ENCODE measurements around the gene RSBN1L. TPM values are rescaled to one million over a fixed set of nuclear protein-coding genes. Genes with fewer than 3 reads are reported as not detected.

Gene RSBN1L
- total RNA-seq, 1 experiment from 2014 or later, result 10.9 TPM

DNA sequence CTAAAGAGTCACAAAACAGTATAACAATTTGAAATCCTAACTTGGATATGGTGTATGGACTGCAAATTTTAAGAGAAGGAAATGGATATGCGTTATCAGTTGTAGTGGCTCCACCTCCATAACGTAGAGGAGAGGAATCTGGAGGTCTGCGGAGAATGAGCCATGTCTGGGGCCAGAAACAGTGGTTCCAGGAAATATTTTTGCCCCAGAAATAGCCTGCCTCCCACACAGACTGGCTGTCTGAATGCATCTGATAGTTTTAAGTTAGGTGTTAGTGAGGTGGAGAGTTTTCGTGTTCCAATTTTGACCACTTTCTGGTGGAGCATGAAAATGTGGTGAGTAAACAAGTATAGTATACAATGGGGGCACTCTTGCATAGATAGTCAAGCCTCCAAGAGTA is 103.9 kb downstream of the RSBN1L start:
- intact Hi-C loops (cut with micrococcal nuclease), result no loop called here
- BruUV-seq (replicated peaks), result no TSS peak
- DNase-seq (ENCODE audit: unreplicated experiment), result no peak
- Mint-ChIP-seq H3K4me3 (ENCODE audit: unreplicated experiment) (peak overlapping the region; percentile 96), H3K27me3 (ENCODE audit: insufficient read depth, unreplicated experiment) (no peaks in the 10 kb centered on the region), H3K27ac (ENCODE audit: low read depth, unreplicated experiment) (peak overlapping the region; percentile 94), H3K4me1 (ENCODE audit: insufficient read depth, unreplicated experiment) (peaks cover 14% of the 10 kb centered on the region), H3K9me3 (ENCODE audit: unreplicated experiment) (peaks cover 10% of the 10 kb centered on the region), H3K36me3 (ENCODE audit: insufficient read depth, unreplicated experiment) (peaks cover under 1% of the 10 kb centered on the region)
- TF ChIP-seq CTCF (IDR thresholded peaks at IDR 0.05; ENCODE audit: unreplicated experiment), result no peak
- ChIA-PET POLR2A (interaction anchor here (0.9 to 4.4 kb wide), 4 partner anchors 12 to 103 kb away, joined by 3 to 40 read pairs (median 8); partner anchors contain the start of gene RSBN1L), CTCF (interaction anchor here (1.1 to 2.3 kb wide), 3 partner anchors 11 to 135 kb away, joined by 3 to 16 read pairs (median 12); no protein-coding TSS in a partner anchor)

- no peak for TF ChIP-seq CTCF (IDR thresholded peaks at IDR 0.05; ENCODE audit: unreplicated experiment)
- H3K4me3 Mint-ChIP-seq (ENCODE audit: unreplicated experiment), result no peak overlapping the region
- ChIA-PET POLR2A (no interaction called here), CTCF (no interaction called here)
- H3K36me3 Mint-ChIP-seq (ENCODE audit: insufficient read depth, unreplicated experiment), result no peaks in the 10 kb centered on the region
- peaks cover 14% of the 10 kb centered on the region for H3K4me1 Mint-ChIP-seq (ENCODE audit: insufficient read depth, unreplicated experiment)
- no peak for DNase-seq (ENCODE audit: unreplicated experiment)
- no TSS peak for BruUV-seq (replicated peaks)
- peaks cover 14% of the 10 kb centered on the region for H3K9me3 Mint-ChIP-seq (ENCODE audit: unreplicated experiment)
- intact Hi-C loops (cut with micrococcal nuclease), result no loop called here
- no peaks in the 10 kb centered on the region for H3K27me3 Mint-ChIP-seq (ENCODE audit: insufficient read depth, unreplicated experiment)
- H3K27ac Mint-ChIP-seq (ENCODE audit: low read depth, unreplicated experiment), result no peak overlapping the region
These were observed 104.5 kb downstream of the RSBN1L start for GRCh38 chr7:77800730-77801129.

DNA sequence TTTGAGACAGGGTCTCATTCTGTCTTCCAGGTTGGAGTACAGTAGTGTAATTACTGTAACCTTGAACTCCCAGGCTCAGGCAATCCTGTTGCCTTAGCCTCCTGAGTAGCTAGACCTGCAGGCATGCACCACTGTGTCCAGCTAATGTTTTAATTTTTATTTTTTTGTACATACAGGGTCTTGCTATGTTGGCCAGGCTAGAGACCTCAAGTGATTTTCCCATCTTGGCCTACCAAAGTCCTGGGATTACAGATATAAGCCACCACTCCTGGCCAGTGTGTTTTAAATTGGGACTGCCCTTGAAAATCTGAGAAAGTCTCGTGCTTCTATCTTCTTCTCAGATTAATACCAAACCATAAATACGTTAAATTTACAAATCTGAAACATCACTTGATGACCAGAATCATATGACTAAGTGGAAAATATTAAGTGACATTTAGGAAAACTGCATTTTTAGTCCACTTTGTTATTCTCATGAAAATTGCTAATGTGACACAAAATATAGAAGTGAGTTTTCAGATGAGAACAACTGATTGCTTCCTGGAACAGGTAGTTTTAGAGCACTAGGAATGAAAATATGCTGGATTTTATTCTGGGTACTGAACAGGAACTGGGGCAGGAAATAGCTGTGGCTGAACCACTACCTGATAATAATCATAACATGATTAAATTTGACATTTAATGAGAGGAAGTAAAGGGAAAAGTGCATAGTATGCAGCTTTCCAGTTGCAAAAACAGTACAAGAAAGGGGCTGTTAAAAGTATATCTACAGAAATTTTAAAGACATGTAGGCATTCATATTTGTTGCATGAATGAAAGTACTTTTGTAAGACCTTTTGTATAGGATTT is 106.5 kb downstream of the RSBN1L start:
- CTCF ChIA-PET, result interaction anchor here (0.6 to 2.4 kb wide), 3 partner anchors 41 to 151 kb away, joined by 3 to 9 read pairs (median 4); no protein-coding TSS in a partner anchor
- no peak overlapping the region for H3K27ac Mint-ChIP-seq (ENCODE audit: low read depth, unreplicated experiment)
- DNase-seq (ENCODE audit: unreplicated experiment), result no peak
- no peak for TF ChIP-seq CTCF (IDR thresholded peaks at IDR 0.05; ENCODE audit: unreplicated experiment)
- POLR2A ChIA-PET, result interaction anchor here (0.6 to 1.5 kb wide), 3 partner anchors 9 to 101 kb away, joined by 3 to 4 read pairs (median 4); no protein-coding TSS in a partner anchor
- intact Hi-C loops (cut with micrococcal nuclease), result no loop called here
- H3K36me3 Mint-ChIP-seq (ENCODE audit: insufficient read depth, unreplicated experiment), result no peaks in the 10 kb centered on the region
- BruUV-seq (replicated peaks), result no TSS peak
- H3K4me1 Mint-ChIP-seq (ENCODE audit: insufficient read depth, unreplicated experiment), result peaks cover 8% of the 10 kb centered on the region
- no peak overlapping the region for H3K4me3 Mint-ChIP-seq (ENCODE audit: unreplicated experiment)
- H3K27me3 Mint-ChIP-seq (ENCODE audit: insufficient read depth, unreplicated experiment), result no peaks in the 10 kb centered on the region
- peaks cover 27% of the 10 kb centered on the region for H3K9me3 Mint-ChIP-seq (ENCODE audit: unreplicated experiment)

GRCh38 chr7:77806425-77806824 is 110.2 kb downstream of the RSBN1L start:
- Mint-ChIP-seq H3K9me3 (ENCODE audit: unreplicated experiment) (peaks cover 36% of the 10 kb centered on the region), H3K27ac (ENCODE audit: low read depth, unreplicated experiment) (no peak overlapping the region), H3K36me3 (ENCODE audit: insufficient read depth, unreplicated experiment) (no peaks in the 10 kb centered on the region), H3K27me3 (ENCODE audit: insufficient read depth, unreplicated experiment) (no peaks in the 10 kb centered on the region), H3K4me3 (ENCODE audit: unreplicated experiment) (no peak overlapping the region), H3K4me1 (ENCODE audit: insufficient read depth, unreplicated experiment) (no peaks in the 10 kb centered on the region)
- ChIA-PET CTCF (no interaction called here), POLR2A (no interaction called here)
- intact Hi-C loops (cut with micrococcal nuclease), result no loop called here
- no peak for DNase-seq (ENCODE audit: unreplicated experiment)
- no peak for TF ChIP-seq CTCF (IDR thresholded peaks at IDR 0.05; ENCODE audit: unreplicated experiment)
- BruUV-seq (replicated peaks), result no TSS peak
